Left hindlimb (tissue), 1 donor: ENCODE results near the gene UAP1L1.

Experiments used
- DNase-seq: peaks from one replicate; pipeline ENCODE4 v3.0.0-alpha.2; 2018

The UAP1L1 gene

GRCh38 chr9:137042751-137043727, 34.3 kb upstream of the UAP1L1 start:
- no peak for DNase-seq

GRCh38 chr9:137044037-137044436, 33.3 kb upstream of the UAP1L1 start:
- no peak for DNase-seq

DNA sequence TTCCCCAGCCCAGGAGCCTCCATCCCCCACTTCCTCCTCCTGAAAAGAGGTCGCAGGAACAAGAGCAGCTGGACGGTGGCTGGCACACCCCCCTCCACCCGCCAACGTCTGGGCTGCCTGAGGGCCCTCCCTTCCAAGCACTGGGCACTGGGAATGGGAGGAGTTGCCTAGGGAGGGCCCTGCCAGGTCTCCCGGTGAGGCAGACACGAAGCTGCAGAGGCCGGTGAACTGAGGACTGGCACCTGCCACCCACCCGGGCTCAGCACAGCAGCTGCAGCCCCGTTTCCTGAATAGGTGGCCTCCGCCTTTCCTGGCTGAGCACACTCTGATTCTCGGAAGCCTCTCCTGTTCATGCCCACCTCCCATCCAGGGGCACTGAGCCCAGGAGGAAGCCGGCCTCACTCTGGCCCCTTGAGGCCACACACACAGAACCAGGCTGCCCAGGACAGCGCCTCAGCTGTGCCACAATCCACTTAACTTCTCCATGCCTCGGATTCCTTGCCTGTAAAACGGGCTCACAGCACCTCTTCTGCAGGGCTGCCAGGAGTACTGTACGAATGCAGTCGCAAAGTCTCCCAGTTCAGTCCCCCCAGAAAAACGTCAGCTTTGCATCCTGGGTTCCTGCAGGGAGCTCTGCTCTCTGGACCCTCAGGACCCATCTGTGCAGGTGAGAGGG, 32.7 kb upstream of the UAP1L1 start:
- no peak for DNase-seq

GRCh38 chr9:137045294-137046087, 31.8 kb upstream of the UAP1L1 start:
- no peak for DNase-seq

GRCh38 chr9:137046088-137046787, 31.1 kb upstream of the UAP1L1 start, which contains the start of gene NPDC1:
Gene NPDC1, minus strand, starts transcription at chr9:137046177. Its CDS starts 188 bp downstream, at chr9:137045989.
- DNase-seq = peak; percentile 82

DNA sequence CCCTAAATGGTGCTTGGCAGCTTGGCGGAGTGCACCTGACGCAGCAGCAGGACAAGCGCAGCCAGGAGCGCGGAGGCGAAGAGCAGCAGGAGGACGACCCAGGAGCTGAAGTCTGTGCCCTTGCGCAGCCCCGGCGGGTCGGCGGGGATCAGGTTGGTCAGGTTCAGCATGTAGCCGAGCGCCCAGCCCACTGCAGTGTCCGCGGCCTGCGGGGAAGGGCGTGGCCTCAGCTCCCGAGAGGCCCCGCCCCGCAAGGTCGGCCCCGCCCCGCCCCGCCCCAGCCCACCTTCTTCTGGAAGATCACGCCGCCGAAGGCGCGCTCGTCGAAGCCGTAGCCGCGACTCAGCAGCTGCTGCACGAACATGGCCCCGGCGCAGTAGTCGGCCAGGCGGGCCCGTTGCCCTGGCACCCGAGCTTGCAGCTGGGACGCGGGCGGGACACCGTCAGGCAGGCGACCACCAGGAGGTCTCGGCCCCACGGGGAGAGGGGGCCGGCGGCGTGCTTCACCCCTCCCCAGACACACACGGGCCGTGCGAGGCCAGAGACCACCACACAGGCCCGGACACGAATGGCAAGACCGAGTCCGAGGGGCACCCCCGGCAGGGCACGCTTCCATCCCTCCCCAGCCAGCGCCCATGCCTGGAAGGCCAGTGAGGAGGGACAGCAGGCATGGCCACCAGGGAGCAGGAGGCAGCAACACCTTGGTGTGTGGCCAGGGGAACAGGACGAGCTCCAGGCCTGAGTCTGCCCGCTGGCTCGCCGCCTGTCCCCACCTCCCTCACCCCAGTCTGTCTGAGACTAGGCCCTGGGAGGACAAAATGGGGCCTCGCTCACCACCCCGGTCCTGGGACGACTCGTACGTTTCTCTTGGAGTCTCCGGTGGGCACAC, 28.4 kb upstream of the UAP1L1 start:
- no peak for DNase-seq

DNA sequence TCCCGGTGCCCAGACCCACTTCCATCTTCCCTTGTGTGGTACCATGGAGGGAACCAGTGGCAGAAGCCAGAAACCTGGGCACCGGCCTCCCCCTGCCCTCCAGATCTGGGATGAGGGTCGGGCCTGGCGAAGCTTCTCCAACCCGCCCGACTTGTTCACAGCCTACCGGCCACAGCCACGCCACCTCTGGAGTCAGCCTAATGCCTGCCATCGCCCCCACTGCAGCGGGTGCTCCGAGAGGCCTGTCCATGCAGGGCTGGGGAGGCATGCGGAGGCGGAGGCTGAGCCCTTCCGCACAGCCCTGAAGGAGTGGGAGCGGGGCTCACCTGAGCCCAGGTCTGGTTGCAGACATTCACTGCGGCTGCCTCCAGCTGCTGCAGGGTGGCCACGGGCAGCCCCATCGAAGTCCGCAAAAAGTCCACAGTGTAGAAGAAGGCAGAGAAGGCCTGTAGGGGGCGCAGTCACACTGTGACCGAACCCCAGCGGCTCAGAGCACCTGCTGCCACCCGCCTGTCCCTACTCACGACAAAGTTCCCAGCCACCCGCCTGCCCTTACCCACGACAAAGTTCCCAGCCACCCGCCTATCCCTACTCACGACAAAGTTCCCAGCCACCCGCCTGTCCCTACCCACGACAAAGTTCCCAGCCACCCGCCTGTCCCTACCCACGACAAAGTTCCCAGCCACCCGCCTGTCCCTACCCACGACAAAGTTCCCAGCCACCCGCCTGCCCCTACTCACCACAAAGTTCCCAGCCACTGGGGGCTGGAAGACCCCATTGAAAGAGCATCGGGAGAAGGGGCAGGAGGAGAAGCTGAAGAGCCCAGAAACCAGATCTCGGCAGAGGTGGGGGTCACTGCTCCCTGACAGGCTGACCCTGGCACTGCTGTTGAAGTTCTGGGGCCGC, 27.5 kb upstream of the UAP1L1 start:
- DNase-seq = no peak

DNA sequence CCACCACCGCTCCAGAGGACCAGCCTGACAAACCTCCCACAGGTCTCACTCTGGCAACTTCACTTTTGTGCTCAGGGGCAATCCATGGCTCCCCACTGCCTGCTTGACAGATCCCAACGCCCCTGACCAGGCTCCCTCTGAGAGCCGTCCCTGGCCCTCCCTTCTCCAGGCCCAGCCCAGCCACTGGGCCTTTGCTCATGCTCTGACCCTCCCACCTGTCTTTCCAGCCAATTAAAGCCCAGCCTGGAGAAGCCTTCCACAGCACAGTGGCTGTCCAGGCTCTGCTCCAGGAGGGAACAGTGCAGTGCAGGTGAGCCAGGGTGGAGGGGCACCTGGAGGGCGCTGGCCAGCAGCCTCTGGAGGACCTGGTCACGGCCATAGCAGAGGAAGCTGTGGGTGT, 26.7 kb upstream of the UAP1L1 start:
- no peak for DNase-seq

GRCh38 chr9:137051145-137051724, 26.1 kb upstream of the UAP1L1 start:
- no peak for DNase-seq

- no peak for DNase-seq
Measured at GRCh38 chr9:137052293-137052692, 25.0 kb upstream of the UAP1L1 start.

GRCh38 chr9:137052998-137053943, 24.0 kb upstream of the UAP1L1 start:
- DNase-seq = no peak

GRCh38 chr9:137053944-137054931, 23.1 kb upstream of the UAP1L1 start, which contains the start of gene ENTPD2:
Gene ENTPD2, minus strand, starts transcription at chr9:137054061. Its CDS starts 64 bp downstream, at chr9:137053997.
- no peak for DNase-seq

DNA sequence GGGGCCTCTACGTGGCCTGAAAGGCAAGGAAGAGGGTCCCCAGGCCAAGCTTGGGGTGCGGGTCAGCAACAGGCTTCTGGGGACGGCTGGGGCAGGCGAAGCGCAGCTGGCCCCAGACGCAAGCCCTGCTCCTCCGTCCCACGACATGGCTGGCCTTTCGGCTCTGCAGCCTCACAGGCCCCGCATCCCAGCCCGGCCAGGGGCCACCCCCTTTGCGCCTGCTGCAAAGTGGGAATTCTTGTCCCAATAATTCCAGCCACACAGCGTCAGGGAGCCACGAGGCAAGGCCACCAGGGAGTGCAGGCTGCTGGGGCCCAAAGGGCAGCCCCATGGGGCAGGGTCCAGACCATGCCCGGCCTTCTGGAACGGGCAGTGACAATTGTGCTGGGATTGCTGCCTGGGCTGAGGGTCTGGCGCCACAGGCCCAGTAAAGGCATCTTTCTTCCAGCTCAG, 22.4 kb upstream of the UAP1L1 start:
- DNase-seq = no peak

DNA sequence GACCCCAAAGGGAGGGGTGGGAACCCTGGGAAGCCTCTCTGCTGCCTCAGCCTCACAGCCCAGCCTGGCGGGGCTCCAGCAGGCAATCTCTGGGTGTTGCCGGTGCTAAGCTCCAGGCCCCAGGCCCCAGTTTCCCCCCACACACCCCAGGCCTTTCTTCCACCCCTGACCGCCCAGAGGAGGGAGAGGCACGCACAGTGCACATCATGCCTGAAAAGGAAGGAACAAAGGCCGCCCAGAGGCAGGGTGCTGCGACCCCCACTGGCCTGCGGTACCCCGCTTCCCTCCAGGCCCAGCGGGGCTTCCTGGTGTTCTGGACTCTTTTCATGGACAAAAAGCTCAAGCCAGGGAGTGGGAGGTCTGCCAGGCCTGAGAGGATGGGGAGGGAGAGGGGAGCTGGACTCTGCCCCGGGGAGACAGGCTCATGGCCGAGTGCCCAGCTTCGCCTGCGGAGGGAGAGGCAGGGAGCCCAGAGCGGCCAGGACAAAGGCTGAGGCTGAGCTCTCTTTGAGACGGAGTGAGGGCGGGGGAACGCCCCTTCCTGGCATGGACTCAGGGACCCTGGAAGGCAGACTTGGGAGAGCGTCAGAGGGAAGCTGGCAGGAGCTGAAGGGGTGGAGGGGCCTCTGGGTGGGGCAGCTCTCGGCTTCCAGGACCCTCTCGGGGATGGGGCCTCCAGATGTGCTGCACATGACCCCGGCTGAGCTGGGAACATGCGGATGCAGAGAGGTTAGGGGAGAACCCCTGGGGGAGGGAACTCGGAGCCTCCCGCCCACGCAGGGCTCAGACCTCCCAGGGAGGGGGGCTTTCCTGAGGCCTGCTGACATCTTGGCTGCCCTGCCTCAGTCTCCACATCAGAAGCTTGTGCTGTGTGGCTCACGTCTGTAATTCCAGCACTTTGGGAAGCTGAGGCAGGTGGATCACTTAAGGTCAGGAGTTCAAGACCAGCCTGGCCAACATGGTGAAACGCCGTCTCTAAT, 21.6 kb upstream of the UAP1L1 start:
- DNase-seq = peak; percentile 91

GRCh38 chr9:137056739-137057415, 20.4 kb upstream of the UAP1L1 start:
- no peak for DNase-seq
